HG02798 (cell line): ENCODE measurements around the gene NDUFB2.
"Not testable (repeated sequence)": the region's sequence is repeated elsewhere in the genome, so short reads cannot be mapped to it uniquely, and the experiment has no call there.

Source experiments
- ATAC-seq: cut with Tn5 transposase; IDR thresholded peaks from one replicate; pipeline ENCODE4 v1.9.1; 2021; ENCODE audit warnings: mild to moderate bottlenecking; ENCODE audit not compliant: unreplicated experiment, poor library complexity

NDUFB2 gene

DNA sequence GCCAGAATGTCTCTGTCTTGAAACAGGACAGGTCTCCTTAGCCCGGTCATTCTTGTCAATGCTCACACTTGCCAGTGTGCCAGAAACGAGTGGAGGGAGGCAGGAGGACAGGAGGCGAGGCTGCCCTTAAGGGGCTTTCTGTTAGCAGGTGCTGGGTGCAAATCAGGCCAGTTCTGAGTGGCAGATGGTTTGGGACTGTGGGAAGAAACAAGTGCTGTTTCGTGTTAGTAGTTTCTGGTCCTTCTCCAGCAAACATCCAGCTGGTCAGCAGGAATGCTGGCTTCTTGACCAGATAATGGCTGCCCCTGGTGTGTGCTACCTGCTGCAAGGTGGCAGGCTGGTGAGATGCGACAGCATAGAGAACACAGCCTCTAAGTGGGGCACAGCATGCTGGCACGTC is 8.2 kb upstream of the NDUFB2 start:
- no peak for ATAC-seq

DNA sequence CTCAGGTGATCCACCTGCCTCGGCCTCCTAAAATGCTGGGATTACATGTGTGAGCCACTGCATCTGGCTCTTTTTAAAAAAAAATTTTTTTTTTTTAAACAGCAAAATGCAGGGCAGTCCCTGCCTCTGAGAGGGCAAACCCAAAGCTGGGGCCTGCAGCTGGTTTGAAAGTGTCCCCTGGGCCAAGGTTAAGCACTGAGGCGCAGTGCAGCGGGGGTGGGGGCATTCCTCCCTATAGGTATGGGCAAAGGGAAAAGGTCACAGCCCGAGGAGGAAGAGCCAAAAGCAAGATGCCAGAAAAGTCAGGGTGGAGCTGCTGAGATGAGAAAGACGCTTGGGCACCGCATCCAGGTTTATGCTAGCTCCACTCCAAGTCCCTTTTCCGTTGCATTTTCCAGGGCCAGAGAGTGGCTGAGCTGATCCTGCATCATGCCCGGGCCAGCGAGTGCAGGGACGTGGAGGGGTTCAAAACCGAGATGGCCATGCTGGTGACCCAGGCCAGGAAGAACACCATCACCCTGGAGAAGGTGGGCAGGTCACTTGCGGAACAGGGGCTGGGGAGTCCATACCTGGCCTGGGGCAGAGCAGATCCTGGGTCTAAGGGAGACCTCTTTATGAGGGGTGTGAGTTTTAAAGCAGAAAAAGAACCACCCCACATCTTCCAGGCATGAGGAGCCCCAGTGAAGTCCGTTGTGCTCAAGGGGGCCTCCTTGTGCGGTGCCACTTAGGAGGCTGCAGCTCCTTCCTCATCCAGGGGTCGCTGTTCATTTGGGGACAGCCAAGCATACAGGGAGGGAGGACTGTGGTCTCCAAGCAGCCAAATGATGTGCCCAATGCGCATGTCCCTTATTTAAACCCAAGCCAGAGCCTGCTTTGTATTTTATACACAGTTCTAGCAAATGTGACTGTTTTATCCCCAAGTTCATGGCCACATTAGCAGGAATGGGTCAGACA is 7.0 kb upstream of the NDUFB2 start:
- ATAC-seq, result no peak

DNA sequence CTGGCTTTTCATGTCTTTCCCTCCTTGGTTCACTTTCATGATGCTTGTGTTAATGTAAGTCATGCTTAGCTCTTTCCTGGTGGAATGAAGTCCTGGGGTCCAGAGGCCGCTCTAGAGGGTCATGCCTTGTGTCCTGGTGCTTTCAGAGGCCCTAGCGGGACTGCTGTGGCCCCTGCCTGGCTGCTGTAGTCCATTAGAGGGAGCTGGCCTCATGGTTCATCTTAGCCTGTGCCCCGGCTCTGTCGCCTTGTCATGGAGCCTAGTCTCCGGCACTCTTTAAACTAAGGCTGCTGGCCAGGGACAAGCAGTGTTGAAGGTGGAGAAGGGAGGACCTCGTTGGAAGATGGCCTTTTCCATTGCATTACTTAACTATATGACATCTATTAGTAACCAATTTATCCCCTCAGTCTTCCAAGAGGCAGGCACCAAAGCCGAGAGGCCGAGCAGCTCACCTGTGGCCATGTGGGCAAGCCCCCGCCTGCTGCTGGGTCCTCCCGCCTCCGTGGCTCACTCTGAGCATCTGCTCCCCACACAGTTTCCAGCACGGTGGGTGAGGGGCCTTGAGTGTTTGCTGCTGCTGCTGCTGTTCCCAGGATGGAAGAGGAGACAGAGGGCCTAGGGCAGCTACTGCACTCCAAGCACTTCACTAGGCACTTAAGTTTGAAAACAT is 5.0 kb upstream of the NDUFB2 start:
- no peak for ATAC-seq

DNA sequence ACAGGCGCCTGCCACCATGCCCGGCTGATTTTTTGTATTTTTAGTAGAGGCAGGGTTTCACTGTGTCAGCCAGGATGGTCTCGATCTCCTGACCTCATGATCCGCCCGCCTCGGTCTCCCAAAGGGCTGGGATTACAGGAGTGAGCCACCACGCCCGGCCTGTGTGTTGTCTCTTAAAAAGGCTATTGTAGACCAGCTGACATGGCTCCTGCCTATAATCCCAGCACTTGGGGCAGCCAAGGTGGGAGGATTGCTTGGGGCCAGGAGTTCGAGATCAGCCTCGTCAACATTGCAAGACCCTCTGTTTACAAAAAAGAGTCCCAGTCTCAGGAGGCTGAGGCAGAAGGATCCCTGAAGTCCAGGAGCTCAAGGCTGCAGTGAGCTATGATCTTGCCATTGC is 2.7 kb upstream of the NDUFB2 start:
- not testable (repeated sequence) for ATAC-seq

DNA sequence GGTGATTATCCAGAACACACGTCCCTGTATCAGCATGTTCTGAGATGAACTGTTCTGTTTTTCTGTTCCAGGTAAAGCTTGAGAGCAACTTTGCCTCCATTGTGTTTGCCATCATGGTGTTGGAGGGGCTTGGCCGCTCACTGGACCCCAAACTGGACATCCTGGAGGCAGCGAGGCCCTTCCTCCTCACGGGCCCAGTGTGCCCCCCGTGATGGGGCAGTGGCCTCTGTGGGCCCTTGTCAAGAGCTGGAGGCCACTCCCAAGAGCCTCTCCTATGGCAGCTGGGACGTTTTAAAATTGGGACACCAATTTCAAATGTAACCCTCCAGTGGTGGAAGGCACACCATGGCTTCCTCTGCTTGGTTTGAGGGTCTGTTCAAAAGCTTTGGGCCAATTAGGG is 1.9 kb upstream of the NDUFB2 start:
- no peak for ATAC-seq

DNA sequence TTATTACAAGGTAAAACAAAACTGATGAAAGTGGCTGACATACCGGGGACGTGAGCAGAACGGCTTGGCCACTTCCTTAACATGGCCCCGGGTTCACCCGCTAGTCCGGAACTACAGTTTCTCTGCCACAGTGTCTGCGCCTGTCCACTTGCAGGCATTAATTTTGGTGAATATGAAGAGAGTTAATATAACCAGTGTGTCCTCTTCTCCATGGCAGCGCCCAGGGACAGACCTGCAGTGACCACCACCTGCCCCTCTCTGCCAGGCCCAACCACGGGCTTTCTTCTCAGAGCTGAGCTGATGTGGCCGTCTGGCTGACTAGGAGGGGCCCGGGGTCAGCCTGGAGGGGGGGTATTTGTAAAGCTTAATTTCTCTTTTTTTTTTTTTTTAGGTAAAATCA is 1.1 kb upstream of the NDUFB2 start:
- no peak for ATAC-seq

DNA sequence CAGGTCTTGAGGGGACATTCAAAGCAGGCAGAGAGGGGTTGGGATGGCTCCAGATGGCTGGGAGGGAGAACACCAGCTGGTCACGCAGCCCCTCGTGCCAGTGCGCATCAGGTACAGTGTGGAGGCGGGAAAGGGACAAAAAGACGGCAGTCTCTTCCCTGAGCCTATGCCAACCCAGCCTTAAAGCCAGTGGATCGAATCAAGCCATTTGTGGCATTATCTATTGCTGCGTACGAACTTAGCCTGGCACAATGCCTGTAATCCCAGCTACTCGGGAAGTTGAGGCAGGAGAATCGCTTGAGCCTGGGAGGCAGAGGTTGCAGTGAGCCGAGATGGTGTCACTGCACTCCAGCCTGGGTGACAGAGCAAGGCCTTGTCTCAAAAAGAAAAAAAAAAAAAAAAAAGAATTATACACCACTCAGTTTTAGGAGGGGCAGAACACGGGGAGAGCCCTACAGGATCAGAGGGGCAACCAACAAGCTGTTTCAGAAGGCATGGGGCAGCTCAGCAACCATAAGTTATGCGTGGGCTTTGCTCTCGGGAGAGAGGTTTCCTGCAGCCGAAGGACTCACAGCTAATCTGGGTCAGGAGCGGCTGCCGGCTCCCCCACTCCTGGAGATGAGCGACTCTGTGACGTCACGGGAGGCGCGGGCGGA is 356 bp upstream of the NDUFB2 start:
- no peak for ATAC-seq

DNA sequence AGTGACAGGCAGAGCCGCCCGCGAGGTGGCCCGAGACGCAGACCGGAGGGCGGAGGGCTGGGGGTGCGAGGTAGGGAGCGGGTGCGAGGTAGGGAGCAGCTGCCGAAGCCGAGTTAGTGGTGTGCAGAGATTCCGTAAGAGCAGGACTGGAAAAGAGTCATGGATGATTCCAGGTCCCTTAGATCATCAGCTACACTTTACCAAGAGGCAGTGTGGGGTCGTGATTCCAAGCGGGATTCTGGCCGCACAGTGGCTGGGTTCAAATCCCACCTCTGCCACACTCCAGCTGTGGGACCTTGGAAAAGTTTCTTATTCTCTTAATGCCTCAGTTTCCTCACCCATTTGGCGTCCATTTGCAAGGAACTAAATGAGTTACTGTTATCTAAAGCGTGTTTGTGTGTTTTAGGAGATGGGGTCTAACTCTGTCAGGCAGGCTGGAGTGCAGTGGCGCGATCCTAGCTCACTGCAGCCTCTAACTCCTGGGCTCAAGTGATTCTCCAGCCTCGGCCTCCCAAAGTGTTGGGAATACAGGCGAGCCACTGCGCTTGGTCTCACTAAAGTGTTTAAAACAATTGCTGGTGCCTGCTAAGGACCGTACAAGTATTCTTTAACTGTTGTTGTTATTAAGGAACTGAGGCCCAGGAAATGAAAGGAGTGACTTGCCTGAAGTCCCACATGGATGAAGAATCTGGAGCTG is 1.1 kb downstream of the NDUFB2 start:
- no peak for ATAC-seq

DNA sequence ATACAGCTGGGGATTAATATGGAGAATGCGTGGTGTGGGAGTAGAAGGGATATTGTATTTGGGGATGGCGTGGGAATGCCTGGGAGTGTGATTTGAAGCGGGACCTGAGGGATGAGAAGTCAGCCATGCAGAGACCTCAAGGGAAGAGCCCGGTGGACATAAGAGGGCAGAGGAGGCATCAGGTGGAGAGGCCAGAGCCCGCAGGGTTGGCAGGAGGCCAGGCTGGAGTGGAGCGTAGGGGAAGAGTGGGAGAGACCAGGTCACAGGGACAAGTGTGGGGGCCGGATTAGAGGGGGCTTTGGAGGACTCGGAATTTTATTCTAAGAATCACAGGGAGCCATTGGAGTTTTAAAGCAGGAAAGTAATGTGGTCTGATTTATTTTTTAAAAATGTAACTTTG is 2.0 kb downstream of the NDUFB2 start:
- ATAC-seq, result no peak

DNA sequence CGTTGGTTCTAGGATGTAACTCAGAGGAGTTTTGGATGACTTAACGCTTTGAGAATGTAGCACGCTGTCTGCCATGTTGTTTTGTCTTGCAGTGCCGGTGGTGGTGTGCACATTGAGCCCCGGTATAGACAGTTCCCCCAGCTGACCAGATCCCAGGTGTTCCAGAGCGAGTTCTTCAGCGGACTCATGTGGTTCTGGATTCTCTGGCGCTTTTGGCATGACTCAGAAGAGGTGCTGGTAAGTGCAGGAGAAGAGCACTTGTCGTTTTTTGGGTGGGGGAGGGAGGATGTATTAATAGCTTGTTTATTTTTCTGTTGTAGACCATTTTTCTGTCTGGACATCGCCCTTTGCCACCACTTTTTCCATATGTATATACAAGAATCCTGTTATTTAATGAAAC is 6.3 kb downstream of the NDUFB2 start:
- ATAC-seq, result no peak

DNA sequence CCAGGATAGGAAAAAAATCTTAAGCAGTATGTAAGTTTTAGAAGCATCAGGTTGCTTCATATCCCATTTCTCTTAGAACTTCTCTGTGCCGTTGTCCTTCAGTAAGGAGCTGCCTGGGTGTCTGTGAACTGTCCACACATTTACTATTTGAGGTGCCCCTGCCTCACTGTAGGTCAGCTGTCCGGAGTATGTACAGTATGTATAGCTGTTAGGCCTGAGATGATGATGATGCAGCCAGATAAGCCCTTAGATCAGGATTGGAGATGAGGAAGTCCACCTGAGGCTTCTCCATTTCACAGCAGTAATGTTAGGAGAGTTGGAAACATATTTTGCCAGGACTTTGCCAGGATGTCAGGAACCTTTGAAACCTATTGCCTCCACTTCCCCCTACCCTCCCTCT is 7.7 kb downstream of the NDUFB2 start:
- no peak for ATAC-seq

DNA sequence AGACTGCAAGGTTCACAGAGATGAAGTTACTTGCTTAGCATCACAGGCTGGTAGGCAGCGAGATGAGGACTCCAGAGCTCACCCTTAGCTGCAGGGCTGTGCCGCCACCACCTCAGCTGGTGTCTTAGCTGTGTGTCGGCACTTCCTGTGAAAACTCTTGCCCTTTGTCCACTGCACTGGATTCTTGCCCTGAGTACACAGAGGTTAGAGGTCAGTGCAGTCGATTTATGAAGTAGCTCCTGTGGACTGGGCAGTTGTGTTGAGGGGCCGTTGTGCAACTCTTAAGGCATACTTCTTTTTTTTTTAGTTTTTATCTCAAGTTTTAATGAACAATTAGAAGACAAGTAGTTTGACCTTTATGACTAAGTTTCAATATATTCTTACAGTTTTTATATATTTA is 10.6 kb downstream of the NDUFB2 start:
- ATAC-seq, result no peak

DNA sequence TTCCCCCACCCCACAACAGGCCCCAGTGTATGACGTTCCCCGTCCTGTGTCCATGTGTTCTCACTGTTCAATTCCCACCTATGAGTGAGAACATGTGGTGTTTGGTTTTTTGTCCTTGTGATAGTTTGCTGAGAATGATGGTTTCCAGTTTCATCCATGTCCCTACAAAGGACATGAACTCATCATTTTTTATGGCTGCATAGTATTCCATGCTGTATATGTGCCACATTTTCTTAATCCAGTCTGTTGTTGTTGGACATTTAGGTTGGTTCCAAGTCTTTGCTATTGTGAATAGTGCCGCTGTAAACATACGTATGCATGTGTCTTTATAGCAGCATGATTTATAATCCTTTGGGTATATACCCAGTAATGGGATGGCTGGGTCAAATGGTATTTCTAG is 12.3 kb downstream of the NDUFB2 start:
- not testable (repeated sequence) for ATAC-seq

DNA sequence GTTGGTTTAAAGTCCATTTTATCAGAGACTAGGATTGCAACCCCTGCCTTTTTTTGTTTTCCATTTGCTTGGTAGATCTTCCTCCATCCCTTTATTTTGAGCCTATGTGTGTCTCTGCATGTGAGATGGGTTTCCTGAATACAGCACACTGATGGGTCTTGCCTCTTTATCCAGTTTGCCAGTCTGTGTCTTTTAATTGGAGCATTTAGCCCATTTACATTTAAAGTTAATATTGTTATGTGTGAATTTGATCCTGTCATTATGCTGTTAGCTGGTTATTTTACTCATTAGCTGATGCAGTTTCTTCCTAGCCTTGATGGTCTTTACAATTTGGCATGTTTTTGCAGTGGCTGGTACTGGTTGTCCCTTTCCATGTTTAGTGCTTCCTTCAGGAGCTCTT is 15.9 kb downstream of the NDUFB2 start:
- not testable (repeated sequence) for ATAC-seq

DNA sequence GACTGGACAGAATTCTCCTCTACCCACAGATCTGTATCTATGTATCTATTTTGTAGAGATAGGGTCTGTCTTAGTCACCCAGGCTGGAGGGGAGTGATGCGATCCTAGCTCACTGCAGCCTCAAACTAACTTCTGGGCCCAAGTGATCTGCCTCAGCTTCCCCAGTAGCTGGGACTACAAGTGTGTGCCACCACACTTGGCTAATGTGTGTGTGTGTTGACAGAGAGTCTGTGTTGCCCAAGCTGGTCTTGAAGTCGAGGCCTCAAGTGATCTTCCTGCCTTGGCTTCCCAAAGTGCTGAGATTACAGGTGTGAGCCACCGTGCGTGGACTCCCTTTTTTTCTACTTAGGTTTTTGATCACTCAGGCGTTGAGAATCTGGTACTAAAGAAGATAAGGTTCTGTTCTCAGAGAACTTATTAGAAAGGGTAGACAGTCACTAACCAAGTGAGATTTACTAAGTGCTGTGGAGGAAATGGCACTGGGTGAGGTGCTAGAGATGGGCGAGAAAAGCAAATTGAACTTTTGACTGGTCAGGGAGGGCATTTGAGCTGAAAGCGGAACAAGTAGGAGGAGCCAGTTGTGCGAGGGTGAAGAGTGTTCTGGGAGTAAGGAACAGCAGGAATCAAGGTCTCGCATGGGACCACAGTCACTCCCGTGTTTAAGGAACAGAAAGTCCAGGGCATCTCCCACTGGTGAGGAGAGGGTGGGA is 18.0 kb downstream of the NDUFB2 start:
- ATAC-seq, result no peak

DNA sequence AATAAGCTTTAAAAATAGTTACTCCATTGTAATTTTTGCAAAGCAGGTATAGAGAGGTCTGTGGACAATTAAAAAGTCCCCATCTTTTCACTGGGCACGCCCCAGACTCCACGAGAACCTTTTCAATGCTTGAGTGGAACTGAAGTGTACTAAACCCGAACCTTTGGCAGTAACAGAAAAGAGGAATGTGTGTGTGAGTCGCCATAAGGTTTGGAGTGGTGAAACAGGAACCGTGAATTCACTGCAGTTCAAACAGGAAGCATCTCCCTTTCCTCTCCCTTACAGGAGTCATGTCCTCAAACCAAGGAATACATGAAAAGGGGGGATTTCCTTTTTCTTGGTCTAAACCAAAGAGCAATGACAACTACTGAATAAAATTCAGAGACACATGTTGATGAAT is 23.2 kb downstream of the NDUFB2 start:
- ATAC-seq, result no peak

DNA sequence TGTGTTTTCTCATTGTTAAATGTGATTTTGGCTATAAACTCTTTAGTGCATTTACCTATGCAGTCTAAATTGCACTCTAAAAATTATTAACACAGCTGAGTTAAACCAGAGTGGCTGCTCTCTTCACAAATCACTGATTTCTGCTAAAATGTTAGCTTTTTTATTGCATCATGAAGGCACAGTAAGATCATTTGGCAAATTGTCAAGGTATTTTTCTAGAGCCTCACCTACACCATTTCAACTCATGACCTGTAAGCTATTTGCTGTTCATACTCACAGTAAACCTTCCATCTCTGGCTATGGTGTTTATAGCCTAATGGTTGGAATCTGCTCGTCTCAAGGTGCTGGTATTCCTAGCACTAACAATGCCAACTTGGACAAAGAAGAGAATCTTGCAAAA is 25.7 kb downstream of the NDUFB2 start:
- no peak for ATAC-seq

DNA sequence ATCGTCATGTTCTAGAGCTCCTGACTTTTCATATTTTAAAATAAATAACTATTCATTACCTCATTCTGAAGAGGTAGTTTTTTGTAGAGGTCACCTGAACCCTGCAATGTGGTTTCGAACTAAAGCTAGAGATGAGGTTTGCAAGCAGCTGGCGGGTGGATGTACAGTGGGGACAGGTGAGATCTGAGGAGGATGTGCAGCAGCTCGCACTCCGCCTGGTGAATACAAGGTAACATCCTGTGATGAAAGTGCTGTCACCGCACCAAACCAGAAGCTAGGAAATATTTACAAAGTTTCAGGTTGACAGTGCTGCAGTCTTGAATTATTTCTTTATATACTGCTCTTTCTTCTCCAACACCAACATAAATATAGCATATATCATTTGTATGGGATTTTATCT is 26.5 kb downstream of the NDUFB2 start:
- no peak for ATAC-seq

DNA sequence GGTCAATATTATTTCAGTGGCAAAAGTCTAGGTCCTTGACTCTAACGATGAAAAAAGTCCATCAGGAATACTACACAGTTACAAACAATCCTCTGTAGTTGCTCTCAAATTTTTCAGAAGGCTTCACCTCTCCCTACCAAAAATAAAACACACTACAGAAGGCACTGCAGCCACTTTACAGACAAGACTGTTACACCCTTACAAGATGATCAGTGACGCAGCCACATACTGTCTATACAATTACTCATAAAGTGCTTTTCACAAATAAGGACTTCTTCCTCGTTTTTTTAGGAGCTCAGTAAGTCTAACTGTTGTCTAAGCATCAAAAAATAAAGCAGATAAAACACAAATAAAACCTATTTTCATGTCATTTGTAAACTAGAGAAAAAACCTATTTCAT is 27.1 kb downstream of the NDUFB2 start:
- ATAC-seq, result no peak

DNA sequence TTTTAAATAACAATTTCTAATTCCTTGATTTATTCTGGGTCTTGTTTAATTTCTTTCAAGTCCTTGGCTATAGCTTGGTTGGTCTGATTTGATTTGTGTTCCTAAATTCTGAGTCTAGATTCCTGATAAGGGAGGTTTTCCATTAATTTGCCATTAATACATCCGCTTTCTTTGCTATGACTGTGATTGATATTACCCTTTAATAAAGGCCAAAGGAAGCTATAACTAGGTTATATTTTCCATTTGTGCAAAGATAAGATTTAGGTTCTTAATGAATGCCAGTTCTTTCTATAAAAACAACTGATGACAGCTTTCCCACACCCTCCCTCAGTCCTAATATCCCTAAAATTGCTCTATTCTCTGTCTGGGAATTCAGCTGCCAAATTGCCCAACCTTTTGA is 28.2 kb downstream of the NDUFB2 start:
- ATAC-seq, result no peak
